Ovary (tissue), 9 donors: Measurements from ENCODE around the gene LRRC61. TPM values are rescaled to one million over a fixed set of nuclear protein-coding genes. Genes with fewer than 3 reads are reported as not detected.

Experiments used
- DNase-seq, 5 donors: peaks; one replicate each; pipeline ENCODE4 v3.0.0-alpha.2; 2019 to 2020
- H3K27ac ChIP-seq, 2 donors: fragments of 200-600 bp; one replicate each; pipeline versions ENCODE4 v1.5.1 to v1.8.0; 2019 to 2022
- H3K27me3 ChIP-seq: fragments of 200-600 bp; one replicate; pipeline ENCODE4 v1.8.0; 2022
- H3K36me3 ChIP-seq: fragments of 200-600 bp; sonication (generic); one replicate; pipeline ENCODE4 v1.5.1; 2019
- H3K4me1 ChIP-seq: one replicate; pipeline ENCODE4 v1.8.1; 2013; ENCODE audit warnings: mild to moderate bottlenecking, moderate library complexity; ENCODE audit not compliant: insufficient read depth
- H3K4me3 ChIP-seq: fragments of 200-600 bp; sonication (generic); one replicate; pipeline ENCODE4 v1.5.1; 2017
- H3K9me3 ChIP-seq, 2 donors: fragments of 200-600 bp in 1 of 2; sonication (generic) in 1 of 2; one replicate each; pipeline versions ENCODE4 v1.5.1 to v1.8.1; 2013 to 2019; ENCODE audit warnings: mild to moderate bottlenecking in 1 of 2, moderate library complexity in 1 of 2
- CTCF ChIP-seq, 3 donors: fragments of 450-650 bp in 2 of 3; fragments of 200-600 bp in 1 of 3; IDR thresholded peaks; one replicate each; pipeline versions ENCODE4 v1.5.1 to v1.8.0; 2016 to 2022; ENCODE audit warnings: antibody characterized with exemption in 3 of 3, mild to moderate bottlenecking in 1 of 3
- EP300 ChIP-seq: sonication (generic); formaldehyde crosslinking; IDR thresholded peaks from one replicate; pipeline ENCODE4 v1.6.1; 2017; ENCODE audit warnings: antibody characterized with exemption
- POLR2A ChIP-seq: fragments of 450-650 bp; IDR thresholded peaks from one replicate; pipeline ENCODE4 v1.6.1; 2017; ENCODE audit warnings: antibody characterized with exemption, mild to moderate bottlenecking, moderate library complexity
- WGBS, 3 donors: extraction: QIAGEN DNeasy Blood & Tissue Kit in 1 of 3; methylation state at CpG; one replicate each; pipeline versions ENCODE4 v1.1.5 to v1.1.7; 2013 to 2017; 5-methylcytosine and 5-hydroxymethylcytosine counted together
- intact Hi-C, 4 donors: fragments of 100-400 bp; cut with DNase I; formaldehyde crosslinking; loops; one replicate each; pipeline versions ENCODE4 v1.11.0 to v1.15.1; 2022 to 2023
- polyA plus RNA-seq, 2 donors: library from polyadenylated mRNA; stranded (reverse); fragments of 200-250 nt in 1 of 2; fragments of 350-450 nt in 1 of 2; fragmentation: Illumina TruSeq in 1 of 2; extraction: RNeasy Lipid Tissue Mini Kit (QIAGEN cat#74804) in 1 of 2; gene quantifications; one replicate each; pipeline ENCODE4 v1.2.3, GENCODE V29; 2013 to 2014
- total RNA-seq, 7 donors: library from RNA; depleted of rRNA in 2 of 7; stranded (reverse); fragments of >200 nt in 2 of 7; fragmentation: NEBNext Ultra II Directional in 3 of 7; extraction: Animal tissue kit (Norgen Biotek cat#: 25700) in 3 of 7; gene quantifications; one replicate each; pipeline versions ENCODE4 v1.1.0 to v1.2.4, GENCODE V29; 2016 to 2023
- donor health status: DM: no; HTN: no; CAD: no; lungs with moderate emphysema.
- donor health status: DM: no; HTN: no; CAD: no.
- donor health status: Bipolar disorder and iron deficiency.
- donor health status: DM: yes; HTN: yes; CAD: no.
- donor health status: DM: no; HTN: no; CAD: no.
- donor health status: DM: yes; HTN: yes; CAD: no.

Gene LRRC61
- total and polyA plus RNA-seq, 9 donors, result 3.0 to 34.9 (median 25.2) TPM

- Histone ChIP-seq H3K4me1 (peaks cover 2% of the 10 kb centered on the region), H3K36me3 (no peaks in the 10 kb centered on the region), H3K27ac (no peak overlapping the region), H3K9me3 (no peaks in the 10 kb centered on the region), H3K4me3 (no peak overlapping the region), H3K27me3 (no peaks in the 10 kb centered on the region)
- WGBS, 3 donors, result 57 to 73% (median 72%) methylated on average over 6 of the region's 6 CpGs
- intact Hi-C loops, result no loop called here
- DNase-seq, result peak in 1 of 5 donors; percentile 27
- TF ChIP-seq CTCF (IDR thresholded peaks at IDR 0.05) (no peak), EP300 (no peak), POLR2A (no peak)
Observed at GRCh38 chr7:150376560-150376959, 53.4 kb downstream of the LRRC61 start.

DNA sequence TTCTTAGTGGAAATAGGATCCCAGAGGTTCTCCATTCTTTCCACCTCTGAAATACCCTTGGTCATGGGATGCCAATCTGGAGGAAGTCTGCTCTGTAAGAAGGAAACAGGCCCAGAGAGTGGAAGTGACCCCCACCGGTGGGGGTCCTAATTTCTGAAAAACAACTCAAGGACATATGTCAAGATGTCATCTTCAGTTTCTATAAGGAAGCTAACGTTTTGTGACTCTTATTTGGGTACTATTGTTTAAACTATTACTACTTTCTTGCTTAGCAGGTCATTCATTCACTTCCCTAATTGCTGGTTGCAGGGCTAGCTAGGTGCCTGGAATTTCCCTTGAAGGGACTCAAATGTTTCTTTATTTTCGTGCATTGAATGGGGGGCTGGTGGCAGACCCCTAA lies 54.0 kb downstream of the LRRC61 start:
- Histone ChIP-seq H3K27me3 (no peaks in the 10 kb centered on the region), H3K9me3 (no peaks in the 10 kb centered on the region), H3K36me3 (no peaks in the 10 kb centered on the region), H3K4me1 (peaks cover 2% of the 10 kb centered on the region), H3K27ac (no peak overlapping the region), H3K4me3 (no peak overlapping the region)
- DNase-seq, result no peak
- no peak for TF ChIP-seq EP300
- TF ChIP-seq POLR2A, result no peak
- intact Hi-C loops, result no loop called here
- 50 to 63% (median 52%) methylated on average over 3 of the region's 3 CpGs for WGBS, 3 donors

DNA sequence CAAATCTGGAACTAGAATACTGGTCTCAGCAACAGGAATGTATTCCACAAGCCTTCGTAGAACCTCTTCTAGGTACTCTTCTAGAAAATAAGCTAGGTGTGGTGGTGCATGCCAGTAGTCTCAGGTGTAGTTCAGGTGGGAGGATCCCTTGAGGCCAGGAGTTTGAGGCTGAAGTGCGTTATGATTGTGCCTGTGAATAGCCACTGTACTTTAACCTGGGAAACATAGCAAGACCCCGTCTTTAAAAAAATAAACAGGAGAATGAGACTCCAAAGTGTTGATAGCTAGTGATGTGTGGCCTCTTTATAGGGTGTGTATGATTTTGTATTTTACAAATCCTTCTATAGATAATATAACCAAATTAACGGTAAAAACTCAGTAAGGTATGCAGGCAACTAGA lies 54.5 kb downstream of the LRRC61 start:
- H3K27me3 ChIP-seq, result no peaks in the 10 kb centered on the region
- intact Hi-C loops, result no loop called here
- peak overlapping the region; percentile 31 to 78 for H3K27ac ChIP-seq
- peaks cover 2% of the 10 kb centered on the region for H3K4me1 ChIP-seq
- H3K4me3 ChIP-seq, result no peak overlapping the region
- H3K9me3 ChIP-seq, result no peaks in the 10 kb centered on the region
- H3K36me3 ChIP-seq, result no peaks in the 10 kb centered on the region
- WGBS, 3 donors, result 56 to 66% (median 61%) methylated on average over 4 of the region's 4 CpGs
- TF ChIP-seq CTCF (IDR thresholded peaks at IDR 0.05), result no peak
- TF ChIP-seq POLR2A, result no peak
- no peak for TF ChIP-seq EP300
- peak in 1 of 5 donors; percentile 11 for DNase-seq

DNA sequence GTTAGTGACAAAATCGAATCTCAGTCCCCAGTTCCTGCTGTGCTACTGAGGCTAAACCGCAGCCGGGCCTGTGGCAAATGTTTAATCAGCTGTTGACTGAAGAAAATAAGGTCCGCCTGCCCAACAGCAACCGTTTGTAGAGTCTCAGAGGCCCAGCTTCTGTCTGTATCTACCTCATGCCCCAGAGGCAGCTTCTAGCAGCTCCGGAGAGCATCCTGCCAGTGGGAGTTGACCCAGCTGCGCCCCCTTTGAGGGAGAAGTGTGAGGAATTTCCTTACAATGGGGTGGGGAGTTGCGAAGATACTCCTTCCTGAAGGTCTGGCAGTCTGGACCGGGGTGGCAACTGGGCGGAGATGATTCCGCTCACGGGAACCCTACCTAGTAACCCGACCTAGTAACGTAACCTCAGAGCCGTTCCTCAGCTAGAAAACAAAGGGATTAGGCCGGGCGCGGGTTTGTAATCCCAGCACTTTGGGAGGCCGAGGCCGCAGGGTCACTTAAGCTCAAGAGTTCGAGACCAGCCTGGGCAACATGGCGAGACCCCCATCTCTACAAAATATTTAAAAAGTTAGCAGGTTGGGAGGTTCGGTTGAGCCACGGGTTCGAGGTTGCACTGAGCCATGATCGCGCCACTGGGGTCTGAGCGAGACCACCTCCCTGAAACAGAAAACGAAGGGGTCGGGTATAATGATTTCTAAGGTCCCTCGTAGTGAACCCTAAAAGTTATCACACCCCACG lies 55.1 kb downstream of the LRRC61 start:
- Histone ChIP-seq H3K36me3 (no peaks in the 10 kb centered on the region), H3K4me1 (peaks cover 2% of the 10 kb centered on the region), H3K27ac (peak overlapping the region; percentile 31 to 78), H3K27me3 (no peaks in the 10 kb centered on the region), H3K4me3 (peak overlapping the region; percentile 60), H3K9me3 (no peaks in the 10 kb centered on the region)
- DNase-seq, result peak; percentile 62 to 77 (median 69)
- TF ChIP-seq EP300, result no peak
- no peak for TF ChIP-seq POLR2A
- no peak for TF ChIP-seq CTCF (IDR thresholded peaks at IDR 0.05)
- intact Hi-C loops, result no loop called here
- WGBS, 3 donors, result 6 to 11% (median 8%) methylated on average over 32 of the region's 32 CpGs

DNA sequence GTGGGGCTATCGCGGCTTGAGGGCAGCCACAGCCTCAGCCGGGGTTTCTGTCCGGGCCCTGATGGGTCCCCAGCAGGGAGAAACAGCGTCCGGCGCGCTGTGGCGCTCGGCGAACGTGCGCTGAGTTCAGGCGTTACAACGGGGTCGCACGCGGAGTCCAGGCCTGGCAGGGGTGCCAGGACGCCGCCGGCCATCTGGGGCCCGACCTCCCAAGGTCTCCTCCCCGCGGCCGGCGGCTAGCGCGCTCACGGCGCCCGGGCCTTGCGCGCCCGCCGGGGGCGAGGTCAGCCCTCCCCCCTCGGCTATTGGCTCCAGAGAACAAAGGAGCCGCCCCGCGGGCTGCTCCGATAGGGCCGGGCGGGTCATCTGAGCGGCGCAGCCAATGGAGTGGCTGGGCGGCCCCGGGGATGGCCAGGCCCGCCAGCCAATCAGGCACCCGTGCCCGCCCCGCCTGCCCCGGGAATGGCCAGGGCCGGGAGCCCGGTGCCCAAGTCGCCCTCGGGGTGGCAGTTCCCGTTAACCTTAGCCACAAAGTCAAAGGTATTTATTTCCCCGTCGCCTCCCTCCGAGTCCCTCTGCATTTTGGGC lies 55.8 kb downstream of the LRRC61 start, which contains the start of gene ZNF775:
ZNF775 (plus strand) TSS at position 478 of the 588 bp plus-strand sequence. CDS start 9,141 bp downstream, outside the sequence.
- peak; percentile 72 for TF ChIP-seq POLR2A
- TF ChIP-seq EP300, result no peak
- TF ChIP-seq CTCF (IDR thresholded peaks at IDR 0.05), result no peak
- H3K9me3 ChIP-seq, result no peaks in the 10 kb centered on the region
- 0 to 1% (median 1%) methylated on average over 33 to 60 of the region's 60 CpGs for WGBS, 3 donors
- peak within 1 kb of the TSS; percentile 60 for H3K4me3 ChIP-seq
- no peaks in the 10 kb centered on the region for H3K36me3 ChIP-seq
- no peaks in the 10 kb centered on the region for H3K27me3 ChIP-seq
- DNase-seq, result peak; percentile 95 to 97 (median 96)
- H3K4me1 ChIP-seq, result peaks cover 2% of the 10 kb centered on the region
- intact Hi-C loops, result no loop called here
- peak within 1 kb of the TSS; percentile 75 to 78 for H3K27ac ChIP-seq
